Subcutaneous abdominal adipose tissue (tissue), 5 donors: ENCODE results near the gene ROR2.

Source experiments
- H3K27ac ChIP-seq: one replicate; pipeline ENCODE4 v1.7.0; 2013; ENCODE audit warnings: low read depth, mild to moderate bottlenecking, inconsistent platforms, low read length, moderate library complexity
- H3K27me3 ChIP-seq, 5 donors: one replicate each; pipeline ENCODE4 v1.7.0; 2013; ENCODE audit warnings: low read length in 5 of 5, inconsistent platforms in 1 of 5; ENCODE audit not compliant: control insufficient read depth in 5 of 5, insufficient read depth in 4 of 5
- H3K36me3 ChIP-seq, 5 donors: one replicate each; pipeline ENCODE4 v1.7.0; 2013; ENCODE audit warnings: low read length in 5 of 5; ENCODE audit not compliant: control insufficient read depth in 5 of 5, insufficient read depth in 5 of 5
- H3K4me1 ChIP-seq, 5 donors: one replicate each; pipeline ENCODE4 v1.7.0; 2013; ENCODE audit warnings: low read length in 5 of 5, mild to moderate bottlenecking in 3 of 5, moderate library complexity in 1 of 5; ENCODE audit not compliant: control insufficient read depth in 5 of 5, insufficient read depth in 5 of 5
- H3K4me3 ChIP-seq, 5 donors: one replicate each; pipeline ENCODE4 v1.7.0; 2013; ENCODE audit warnings: low read length in 5 of 5, low read depth in 1 of 5
- H3K9ac ChIP-seq, 5 donors: one replicate each; pipeline ENCODE4 v1.7.0; 2013; ENCODE audit warnings: low read length in 5 of 5, mild to moderate bottlenecking in 4 of 5, moderate library complexity in 3 of 5
- H3K9me3 ChIP-seq, 5 donors: one replicate each; pipeline ENCODE4 v1.7.0; 2013; ENCODE audit warnings: low read length in 5 of 5; ENCODE audit not compliant: control insufficient read depth in 5 of 5
- donor health status: healthy.
- donor health status: healthy.
- donor health status: healthy.
- donor health status: healthy.
- donor health status: healthy.

The ROR2 gene

DNA sequence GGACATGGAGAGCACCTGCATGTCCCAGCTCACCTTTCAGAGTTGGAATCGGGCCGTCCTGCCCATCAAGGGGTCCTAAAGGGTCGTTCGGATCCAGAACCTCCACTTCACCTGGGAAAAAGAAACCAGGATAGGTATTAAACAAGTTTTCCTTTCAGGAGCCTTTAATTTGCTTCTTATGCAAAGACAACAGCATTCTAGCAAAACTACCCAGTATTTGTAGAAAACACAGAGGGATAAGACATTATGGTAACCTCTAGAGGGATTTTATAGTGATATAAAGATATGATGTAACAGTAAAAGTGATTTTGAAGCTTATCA is 174.4 kb downstream of the ROR2 start:
- Histone ChIP-seq H3K27ac (no peak overlapping the region), H3K9ac (no peak overlapping the region), H3K4me1 (peaks cover 0 to 16% (median 10%) of the 10 kb centered on the region in 5 donors), H3K27me3 (peaks cover 0 to 5% (median 4%) of the 10 kb centered on the region in 5 donors), H3K9me3 (no peaks in the 10 kb centered on the region), H3K4me3 (no peak overlapping the region), H3K36me3 (no peaks in the 10 kb centered on the region)

DNA sequence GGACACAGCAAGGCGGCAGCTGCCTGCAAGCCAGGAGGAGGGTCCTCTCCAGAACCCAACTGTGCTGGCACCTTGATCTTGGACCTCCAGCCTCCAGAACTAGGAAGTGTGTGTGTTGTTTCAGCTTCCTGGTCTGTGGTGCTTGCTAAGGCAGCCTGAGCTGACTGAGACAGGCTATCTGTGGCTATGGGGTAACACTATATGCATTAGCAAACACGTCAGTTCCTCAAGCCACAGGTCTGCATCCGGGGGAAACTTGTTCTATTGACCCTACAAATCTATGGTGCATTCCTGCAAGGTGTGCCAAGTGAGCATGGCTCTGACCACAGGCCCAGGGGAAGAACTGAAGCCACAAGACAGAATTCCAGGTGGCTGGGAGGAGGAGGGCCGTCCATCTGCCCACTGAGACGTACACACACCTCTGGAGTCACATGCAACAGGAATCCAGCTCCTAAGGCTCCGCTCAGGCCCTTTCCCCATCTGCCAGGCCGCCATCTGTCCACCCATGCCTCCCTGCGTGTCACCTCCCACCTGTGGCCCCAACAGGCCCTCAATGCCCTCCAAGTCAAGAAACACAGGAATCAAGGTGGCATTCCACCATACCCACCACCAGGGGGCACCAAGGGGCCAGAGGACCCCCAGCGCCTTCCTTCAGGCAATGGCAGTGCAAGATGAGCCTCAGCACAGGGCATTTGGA is 174.9 kb downstream of the ROR2 start:
- Histone ChIP-seq H3K27me3 (peaks cover 0 to 5% (median 4%) of the 10 kb centered on the region in 5 donors), H3K4me3 (no peak overlapping the region), H3K9me3 (no peaks in the 10 kb centered on the region), H3K27ac (no peak overlapping the region), H3K36me3 (no peaks in the 10 kb centered on the region), H3K4me1 (peaks cover 0 to 16% (median 10%) of the 10 kb centered on the region in 5 donors), H3K9ac (no peak overlapping the region)

DNA sequence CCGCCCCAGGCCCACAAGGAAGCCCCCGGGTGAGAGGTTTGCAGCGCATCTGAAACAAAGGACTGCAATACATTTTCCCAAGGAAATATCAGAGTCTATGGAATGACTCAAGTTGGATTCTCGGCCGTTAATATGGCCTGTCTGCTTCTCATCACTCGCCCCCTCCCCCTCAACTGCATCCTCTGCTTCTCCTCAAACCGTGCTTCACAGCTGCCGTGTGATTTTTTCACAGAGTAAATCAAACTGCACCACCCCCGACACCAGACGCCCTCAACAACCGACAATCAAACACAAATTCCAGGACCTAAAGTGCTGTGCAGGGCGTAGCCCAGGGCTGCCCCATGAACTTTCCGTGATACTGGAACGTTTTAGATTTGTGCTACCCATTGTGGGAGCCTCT is 176.9 kb downstream of the ROR2 start:
- Histone ChIP-seq H3K36me3 (no peaks in the 10 kb centered on the region), H3K4me1 (peaks cover 0 to 16% (median 10%) of the 10 kb centered on the region in 5 donors), H3K4me3 (no peak overlapping the region), H3K27me3 (peaks cover 0 to 19% (median 7%) of the 10 kb centered on the region in 5 donors), H3K9me3 (no peaks in the 10 kb centered on the region), H3K9ac (no peak overlapping the region), H3K27ac (no peak overlapping the region)

DNA sequence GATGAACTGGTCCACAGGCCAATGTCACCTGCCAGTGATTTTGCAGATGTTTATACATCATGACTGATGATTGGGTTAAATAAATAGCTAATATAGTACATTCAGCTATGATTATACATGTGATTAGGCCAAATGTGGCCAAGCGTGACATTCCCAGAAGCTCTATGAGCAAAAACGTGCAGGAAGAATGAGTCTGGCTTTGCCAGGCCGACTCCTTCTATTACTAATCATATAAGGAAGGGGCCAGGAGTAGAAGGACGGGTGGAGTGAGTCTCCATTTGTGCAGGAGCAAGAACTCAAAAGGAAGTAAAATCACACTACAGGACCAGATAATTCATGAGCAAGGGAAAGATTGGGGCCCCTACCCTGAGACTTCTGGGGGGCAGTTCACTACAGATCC is 178.2 kb downstream of the ROR2 start:
- H3K27me3 ChIP-seq = peaks cover 0 to 23% (median 8%) of the 10 kb centered on the region in 5 donors
- H3K36me3 ChIP-seq = no peaks in the 10 kb centered on the region
- no peak overlapping the region for H3K9ac ChIP-seq
- H3K9me3 ChIP-seq = no peaks in the 10 kb centered on the region
- H3K27ac ChIP-seq = no peak overlapping the region
- peaks cover 0 to 7% (median 5%) of the 10 kb centered on the region in 5 donors for H3K4me1 ChIP-seq
- H3K4me3 ChIP-seq = no peak overlapping the region

DNA sequence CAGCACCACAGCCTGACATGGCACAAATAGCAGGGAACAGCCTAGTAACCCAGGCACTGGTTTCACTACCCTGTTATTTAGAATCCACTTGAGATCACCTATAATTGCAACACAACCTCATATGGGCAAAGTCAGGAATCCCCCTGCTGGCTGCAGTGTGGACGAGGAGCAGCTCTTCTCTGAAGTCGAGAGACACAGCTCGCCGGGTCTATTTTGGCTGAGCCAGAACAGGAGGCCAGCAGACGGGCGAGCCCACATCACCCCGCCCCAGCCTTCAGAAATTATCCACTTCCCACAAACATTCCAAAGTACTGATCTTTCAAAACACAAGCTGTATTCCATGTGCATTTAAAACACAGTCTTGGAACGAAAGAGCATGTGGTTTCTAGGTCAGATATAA is 179.0 kb downstream of the ROR2 start:
- H3K36me3 ChIP-seq = no peaks in the 10 kb centered on the region
- H3K27ac ChIP-seq = no peak overlapping the region
- no peak overlapping the region for H3K9ac ChIP-seq
- H3K4me1 ChIP-seq = peaks cover 0 to 5% (median 3%) of the 10 kb centered on the region in 5 donors
- H3K4me3 ChIP-seq = no peak overlapping the region
- no peaks in the 10 kb centered on the region for H3K9me3 ChIP-seq
- peaks cover 0 to 24% (median 8%) of the 10 kb centered on the region in 5 donors for H3K27me3 ChIP-seq

DNA sequence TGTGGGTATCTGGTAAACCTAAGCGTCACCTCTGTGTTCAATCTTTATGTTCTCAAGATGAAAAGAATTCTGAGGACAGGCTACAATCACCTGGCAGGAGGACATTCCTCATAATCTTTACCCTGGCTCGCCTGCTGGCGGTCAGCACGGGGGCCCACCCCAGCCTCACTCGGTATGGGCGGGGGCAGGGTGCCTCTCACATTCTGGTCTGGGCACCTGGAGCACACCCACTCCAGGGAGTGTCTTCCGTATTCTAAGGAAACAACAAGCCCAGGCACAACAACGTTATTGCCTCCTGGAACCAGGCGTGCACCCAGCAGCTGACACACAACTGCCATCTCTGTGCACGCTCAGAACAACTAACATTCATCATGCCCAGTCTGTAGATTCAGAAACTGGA is 179.8 kb downstream of the ROR2 start:
- peaks cover 0 to 5% (median 3%) of the 10 kb centered on the region in 5 donors for H3K4me1 ChIP-seq
- H3K4me3 ChIP-seq = no peak overlapping the region
- H3K27me3 ChIP-seq = peaks cover 0 to 27% (median 3%) of the 10 kb centered on the region in 5 donors

DNA sequence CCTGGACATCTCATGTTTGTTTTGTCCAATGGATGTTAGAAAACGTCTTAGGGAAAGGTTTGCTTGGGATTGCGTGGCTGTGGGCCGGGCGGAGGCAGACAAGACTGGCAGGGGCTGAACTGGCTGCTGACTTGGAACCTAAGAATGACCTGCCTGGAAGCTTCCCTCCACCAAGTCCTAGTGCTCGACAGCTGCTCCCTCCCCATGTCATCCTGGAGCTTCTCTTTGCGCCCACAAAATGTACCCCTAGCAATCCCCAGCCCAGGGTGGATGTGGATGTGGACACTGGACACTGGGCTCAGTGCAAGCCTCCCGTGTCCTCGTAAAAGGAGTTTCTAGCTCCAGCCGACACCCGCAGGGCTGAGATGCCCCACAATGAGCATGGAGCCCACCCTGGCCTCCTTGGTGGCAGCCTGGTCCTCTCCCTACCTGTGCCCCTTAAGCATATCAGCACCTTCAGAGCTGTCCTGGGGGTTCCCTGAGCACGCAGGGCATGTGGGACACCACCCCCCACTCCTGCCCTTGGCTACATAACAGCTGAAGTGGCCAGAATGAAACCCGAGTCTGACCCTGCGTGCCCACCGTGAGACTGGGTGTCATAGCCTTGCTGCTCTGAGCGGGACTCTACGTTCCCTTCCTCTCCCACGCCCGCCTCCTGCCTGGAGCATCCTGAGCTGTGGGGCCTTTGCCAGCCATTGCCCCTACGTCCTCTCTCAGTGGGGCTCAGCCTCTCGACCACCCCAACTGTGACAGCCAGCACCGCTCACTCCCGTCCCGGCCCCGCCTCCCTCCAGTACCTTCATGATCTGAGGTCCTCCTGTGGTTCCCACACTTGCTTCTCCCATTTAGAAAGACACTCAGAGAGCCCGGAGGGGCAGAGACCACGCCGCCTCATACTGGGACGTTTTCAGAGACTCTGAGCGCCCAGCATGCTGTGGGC is 180.8 kb downstream of the ROR2 start:
- no peak overlapping the region for H3K27ac ChIP-seq
- H3K4me1 ChIP-seq = peaks cover 0 to 5% (median 3%) of the 10 kb centered on the region in 5 donors

More for the DNA sequence above, 179.8 kb downstream of the ROR2 start:
- H3K9me3 ChIP-seq = no peaks in the 10 kb centered on the region
- H3K9ac ChIP-seq = no peak overlapping the region
- no peaks in the 10 kb centered on the region for H3K36me3 ChIP-seq
- H3K27ac ChIP-seq = no peak overlapping the region

DNA sequence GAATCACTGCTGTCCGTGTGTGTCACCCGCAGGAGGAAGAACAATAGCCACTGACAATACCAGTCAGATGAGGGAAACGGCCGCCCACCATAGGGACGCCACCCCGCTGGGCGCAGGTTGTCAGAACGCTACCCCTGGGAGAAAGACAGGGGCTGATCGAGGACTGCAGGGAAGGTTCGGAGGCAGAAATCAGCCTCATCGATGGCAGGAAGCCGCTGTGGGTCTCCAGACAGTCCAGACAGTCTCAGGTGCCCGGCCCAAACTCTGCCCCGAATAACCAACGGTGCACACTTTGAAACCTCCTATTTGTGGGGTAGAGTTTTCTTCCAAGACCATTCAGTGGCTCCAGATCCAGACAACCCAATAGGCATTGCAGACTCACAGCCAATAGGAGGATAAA is 181.5 kb downstream of the ROR2 start:
- no peaks in the 10 kb centered on the region for H3K36me3 ChIP-seq
- no peak overlapping the region for H3K27ac ChIP-seq
- H3K4me3 ChIP-seq = no peak overlapping the region
- H3K9ac ChIP-seq = no peak overlapping the region
- peaks cover 0 to 5% (median 3%) of the 10 kb centered on the region in 5 donors for H3K4me1 ChIP-seq
- H3K9me3 ChIP-seq = peaks cover 0 to 4% (median 3%) of the 10 kb centered on the region in 5 donors
- peaks cover 0 to 24% (median 3%) of the 10 kb centered on the region in 5 donors for H3K27me3 ChIP-seq

More for the DNA sequence above, 180.8 kb downstream of the ROR2 start:
- peaks cover 0 to 4% (median 3%) of the 10 kb centered on the region in 5 donors for H3K9me3 ChIP-seq
- H3K27me3 ChIP-seq = peaks cover 0 to 24% (median 3%) of the 10 kb centered on the region in 5 donors
- H3K36me3 ChIP-seq = no peaks in the 10 kb centered on the region
- no peak overlapping the region for H3K4me3 ChIP-seq
- H3K9ac ChIP-seq = no peak overlapping the region

DNA sequence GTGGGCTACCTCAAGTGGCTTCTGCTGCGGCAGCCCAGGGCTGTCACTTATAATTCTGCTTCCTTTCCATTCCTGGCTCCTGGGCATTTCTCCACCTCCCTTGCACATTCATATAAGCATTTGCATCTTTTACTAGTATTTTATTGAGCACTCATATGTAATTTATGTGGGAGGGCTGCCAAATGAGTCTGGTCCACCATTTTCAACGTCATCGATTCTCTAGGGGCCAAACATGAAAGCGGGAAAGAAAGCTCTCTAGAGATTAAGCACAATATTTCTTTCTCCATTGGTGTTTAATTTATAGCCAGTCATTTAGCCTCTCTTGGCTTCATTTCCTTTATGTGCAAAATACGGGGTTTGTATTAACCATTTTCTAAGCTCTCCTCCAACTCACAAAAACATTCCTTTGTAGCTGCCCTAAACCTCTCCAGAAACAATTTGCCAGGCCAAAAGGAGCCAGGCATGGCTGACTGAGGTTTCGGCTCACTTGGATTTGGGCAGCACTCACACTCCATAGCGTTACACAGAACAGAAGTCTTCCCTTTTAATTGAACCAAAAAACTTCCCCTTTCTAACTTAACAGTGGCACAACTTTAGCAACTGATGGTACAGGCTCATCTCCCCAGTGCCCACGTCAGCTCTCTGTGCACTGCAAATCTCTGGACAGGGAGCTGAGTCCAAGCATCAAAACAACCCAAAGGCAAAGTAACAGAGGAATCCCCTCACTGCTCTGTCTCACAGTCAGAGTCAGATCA is 183.5 kb downstream of the ROR2 start:
- H3K4me1 ChIP-seq = peaks cover 0 to 5% (median 3%) of the 10 kb centered on the region in 5 donors
- no peak overlapping the region for H3K9ac ChIP-seq
- H3K4me3 ChIP-seq = no peak overlapping the region
- H3K9me3 ChIP-seq = peaks cover 0 to 8% (median 3%) of the 10 kb centered on the region in 5 donors
- no peak overlapping the region for H3K27ac ChIP-seq
- H3K27me3 ChIP-seq = peaks cover 0 to 24% (median 3%) of the 10 kb centered on the region in 5 donors
- no peaks in the 10 kb centered on the region for H3K36me3 ChIP-seq
